NCI-H2227 (cell line): ENCODE measurements around the gene SPEM2.

Source experiments
- DNase-seq: peaks from one replicate; lab custom pipeline; 2025; ENCODE audit not compliant: unreplicated experiment; lab: John Stamatoyannopoulos, UW

Gene SPEM2

GRCh38 chr17:7419819-7420610, 5.4 kb upstream of the SPEM2 start, which contains the start of gene SPEM1:
Gene SPEM1 (plus strand): TSS chr17:7420324. CDS start chr17:7420385, 61 bp downstream.
- DNase-seq, result no peak

- DNase-seq, result no peak
Observed at GRCh38 chr17:7421186-7421585, 4.2 kb upstream of the SPEM2 start.

- DNase-seq, result no peak
Observed at GRCh38 chr17:7423679-7424078, 1.7 kb upstream of the SPEM2 start.

- no peak for DNase-seq
Observed at GRCh38 chr17:7425756-7426155, 340 bp downstream of the SPEM2 start.

- DNase-seq, result no peak
Observed at GRCh38 chr17:7426203-7426863, 917 bp downstream of the SPEM2 start.

- no peak for DNase-seq
Observed at GRCh38 chr17:7426896-7427489, 1.6 kb downstream of the SPEM2 start.

- no peak for DNase-seq
Observed at GRCh38 chr17:7427549-7427948, 2.1 kb downstream of the SPEM2 start.

- no peak for DNase-seq
Observed at GRCh38 chr17:7428557-7428956, 3.1 kb downstream of the SPEM2 start, which contains the start of gene SPEM3. Gene SPEM3 (plus strand): TSS chr17:7428857. CDS start chr17:7428903, 46 bp downstream.

GRCh38 chr17:7429722-7430121, 4.3 kb downstream of the SPEM2 start:
- no peak for DNase-seq

- no peak for DNase-seq
Observed at GRCh38 chr17:7431231-7431630, 5.8 kb downstream of the SPEM2 start.

GRCh38 chr17:7432296-7432695, 6.9 kb downstream of the SPEM2 start:
- no peak for DNase-seq

- no peak for DNase-seq
Observed at GRCh38 chr17:7435676-7436555, 10.5 kb downstream of the SPEM2 start.

GRCh38 chr17:7436556-7437368, 11.3 kb downstream of the SPEM2 start:
- DNase-seq, result peak; percentile 81

- DNase-seq, result peak; percentile 44
Observed at GRCh38 chr17:7437369-7437863, 12.0 kb downstream of the SPEM2 start.

GRCh38 chr17:7437950-7438614, 12.7 kb downstream of the SPEM2 start:
- DNase-seq, result peak; percentile 72

GRCh38 chr17:7438656-7439460, 13.4 kb downstream of the SPEM2 start:
- DNase-seq, result no peak

GRCh38 chr17:7439462-7440112, 14.2 kb downstream of the SPEM2 start, which contains the start of gene FGF11:
Gene FGF11 (plus strand): TSS chr17:7439512. CDS start chr17:7439621, 109 bp downstream.
- no peak for DNase-seq
